ENCODE data around the gene APOA5. TPM values are rescaled to one million over a fixed set of nuclear protein-coding genes. Genes with fewer than 3 reads are reported as not detected.
A peak's percentile ranks its signal among the peaks of the same experiment; 100 is the strongest.

Gene APOA5
- total and polyA plus RNA-seq, 2 of the 13 experiments (the other 11 are each of a cell fraction or from before 2014, with no cell fraction given), result 44.0 to 49.1 TPM

GRCh38 chr11:116826751-116827431 is 35.2 kb upstream of the APOA5 start (continued):
- TF ChIP-seq ZNF205 (CRISPR knock-in tag; IDR thresholded peaks at IDR 0.05) (peak; percentile 87; the same call in 1 of the 2 replicates), ZNF451 (CRISPR knock-in tag; IDR thresholded peaks at IDR 0.05) (no peak; the same call in 1 of the 2 replicates), GTF2F1 (IDR thresholded peaks at IDR 0.05; ENCODE audit: low read length) (no peak), ZNF629 (CRISPR knock-in tag; conservative IDR thresholded peaks at IDR 0.05) (peak; percentile 26; the same call in 1 of the 2 replicates), ZNF10 (CRISPR knock-in tag; IDR thresholded peaks at IDR 0.05; ENCODE audit: borderline replicate concordance, low read depth) (no peak), MTA1 (CRISPR knock-in tag; IDR thresholded peaks at IDR 0.05; ENCODE audit: borderline replicate concordance) (peak; percentile 81; the same call in 1 of the 2 replicates), ATF7 (IDR thresholded peaks at IDR 0.05) (no peak), ATF7 (CRISPR knock-in tag; IDR thresholded peaks at IDR 0.05) (peak; percentile 76; the same call in 1 of the 2 replicates), AFF4 (CRISPR knock-in tag; IDR thresholded peaks at IDR 0.05) (no peak), PHF21A (CRISPR knock-in tag; IDR thresholded peaks at IDR 0.05) (peak; percentile 96), SMARCC2 (IDR thresholded peaks at IDR 0.05) (no peak), ZNF780A (CRISPR knock-in tag; IDR thresholded peaks at IDR 0.05) (no peak), NPAS2 (CRISPR knock-in tag; IDR thresholded peaks at IDR 0.05; ENCODE audit: borderline replicate concordance) (no peak), HIC2 (CRISPR knock-in tag; IDR thresholded peaks at IDR 0.05; ENCODE audit: low read depth) (0 out of 2 replicates have a peak, but pooled peaks have one; percentile 66), ZNF18 (CRISPR knock-in tag; IDR thresholded peaks at IDR 0.05; ENCODE audit: insufficient replicate concordance) (peak; percentile 52), PRDM4 (CRISPR knock-in tag; IDR thresholded peaks at IDR 0.05; ENCODE audit: borderline replicate concordance) (no peak)
- TF ChIP-seq, protein P1, sequence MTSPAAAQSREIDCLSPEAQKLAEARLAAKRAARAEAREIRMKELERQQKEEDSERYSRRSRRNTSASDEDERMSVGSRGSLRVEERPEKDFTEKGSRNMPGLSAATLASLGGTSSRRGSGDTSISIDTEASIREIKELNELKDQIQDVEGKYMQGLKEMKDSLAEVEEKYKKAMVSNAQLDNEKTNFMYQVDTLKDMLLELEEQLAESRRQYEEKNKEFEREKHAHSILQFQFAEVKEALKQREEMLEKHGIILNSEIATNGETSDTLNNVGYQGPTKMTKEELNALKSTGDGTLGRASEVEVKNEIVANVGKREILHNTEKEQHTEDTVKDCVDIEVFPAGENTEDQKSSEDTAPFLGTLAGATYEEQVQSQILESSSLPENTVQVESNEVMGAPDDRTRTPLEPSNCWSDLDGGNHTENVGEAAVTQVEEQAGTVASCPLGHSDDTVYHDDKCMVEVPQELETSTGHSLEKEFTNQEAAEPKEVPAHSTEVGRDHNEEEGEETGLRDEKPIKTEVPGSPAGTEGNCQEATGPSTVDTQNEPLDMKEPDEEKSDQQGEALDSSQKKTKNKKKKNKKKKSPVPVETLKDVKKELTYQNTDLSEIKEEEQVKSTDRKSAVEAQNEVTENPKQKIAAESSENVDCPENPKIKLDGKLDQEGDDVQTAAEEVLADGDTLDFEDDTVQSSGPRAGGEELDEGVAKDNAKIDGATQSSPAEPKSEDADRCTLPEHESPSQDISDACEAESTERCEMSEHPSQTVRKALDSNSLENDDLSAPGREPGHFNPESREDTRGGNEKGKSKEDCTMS (CRISPR knock-in tag; conservative IDR thresholded peaks at IDR 0.05), result no peak

Measured in HepG2 (cell line).